ENCODE data around the gene SKIDA1.

- TF ChIP-seq CTCF (IDR thresholded peaks at IDR 0.05) (no peak), POLR2AphosphoS5 (IDR thresholded peaks at IDR 0.05) (no peak), EP300 (IDR thresholded peaks at IDR 0.05) (no peak), POLR2A (IDR thresholded peaks at IDR 0.05) (no peak)
These were observed 2.2 kb upstream of the SKIDA1 start for GRCh38 chr10:21527598-21528235.
